ENCODE measurements around the gene POLR1A.

GRCh38 chr2:86138736-86139625 is 33.3 kb upstream of the POLR1A start:
- no peak for TF ChIP-seq CTCF (IDR thresholded peaks at IDR 0.05)
- TF ChIP-seq POLR2A (IDR thresholded peaks at IDR 0.05): no peak

All from tibial nerve (tissue), 3 donors.